Left lung (tissue), 14 donors: ENCODE data around the gene SMIM36. TPM values are rescaled to one million over a fixed set of nuclear protein-coding genes. Genes with fewer than 3 reads are reported as not detected.

Experiments
- ATAC-seq: fragments of 200-7000 bp; cut with Tn5 transposase; one replicate; pipeline ENCODE4 v1.9.1; 2020; ENCODE audit warnings: moderate library complexity
- DNase-seq, 4 donors: peaks; one replicate each; pipeline ENCODE4 v3.0.0-alpha.2; 2013 to 2020
- H3K27ac ChIP-seq, 2 donors: fragments of 200-600 bp; sonication (generic) in 1 of 2; one replicate each; pipeline versions ENCODE4 v1.5.0 to v1.8.0; 2020 to 2021
- H3K27me3 ChIP-seq, 2 donors: fragments of 200-600 bp; sonication (generic) in 1 of 2; one replicate each; pipeline versions ENCODE4 v1.5.0 to v1.8.0; 2020 to 2021
- H3K36me3 ChIP-seq, 2 donors: fragments of 200-600 bp; sonication (generic) in 1 of 2; one replicate each; pipeline versions ENCODE4 v1.5.0 to v1.8.0; 2020 to 2021
- H3K4me1 ChIP-seq, 2 donors: fragments of 200-600 bp; one replicate each; pipeline ENCODE4 v1.8.0; 2021
- H3K4me3 ChIP-seq, 2 donors: fragments of 200-600 bp; sonication (generic) in 1 of 2; one replicate each; pipeline versions ENCODE4 v1.5.0 to v1.8.0; 2020 to 2021; ENCODE audit warnings: mild to moderate bottlenecking in 1 of 2
- H3K9me3 ChIP-seq, 2 donors: fragments of 200-600 bp; sonication (generic) in 1 of 2; one replicate each; pipeline versions ENCODE4 v1.5.0 to v1.8.0; 2020 to 2021
- intact Hi-C, 2 donors: fragments of 100-400 bp; cut with DNase I; formaldehyde crosslinking; loops; one replicate each; pipeline versions ENCODE4 v1.11.2 to v1.14.2; 2022
- long read RNA-seq, 12 donors: library from polyadenylated mRNA in 2 of 12; unstranded in 2 of 12; transcript quantifications; one replicate each; pipeline ENCODE4 v2.0.0 and lab custom pipeline, GENCODE V29; 2019 to 2026
- polyA plus RNA-seq, 6 donors: library from polyadenylated mRNA; unstranded; fragments of 120-200 nt; gene quantifications; one replicate each; pipeline ENCODE4 v1.2.1, GENCODE V29; 2013; ENCODE audit not compliant: insufficient read length in 6 of 6
- total RNA-seq, 2 donors: library from RNA; stranded (reverse); fragmentation: NEBNext Ultra II Directional; extraction: Animal tissue kit (Norgen Biotek cat#: 25700); gene quantifications; one replicate each; pipeline ENCODE4 v1.2.1, GENCODE V29; 2021
- TF ChIP-seq, protein P1 (sequence below), 2 donors: fragments of 200-600 bp; sonication (generic) in 1 of 2; IDR thresholded peaks; one replicate each; pipeline versions ENCODE4 v1.5.0 to v1.8.0; 2021; ENCODE audit warnings: antibody characterized with exemption in 2 of 2
- donor health status: DM: no; HTN: yes; CAD: no.
- donor health status: DM: no; HTN: no; CAD: no.

Gene SMIM36
- not detected for total RNA-seq
- polyA plus RNA-seq = under 1 TPM; 0.11 to 0.28 (median 0.26) TPM
- long read RNA-seq, donor 1 = 0 reads
- long read RNA-seq, donor 2 = 0 reads
- long read RNA-seq, donor 3 = 0 reads
- long read RNA-seq, donor 4 = 0 reads
- long read RNA-seq, donor 5 = 0 reads
- long read RNA-seq, donor 6 = 0 reads
- long read RNA-seq, donor 7 = 0 reads
- long read RNA-seq, donor 8 = 0 reads
- long read RNA-seq, donor 9 = 0 reads
- long read RNA-seq, donor 10 = 0 reads
- long read RNA-seq, donor 11 = 0 reads
- long read RNA-seq, donor 12 = 0 reads

- no peak for ATAC-seq
- Histone ChIP-seq H3K4me1 (no peaks in the 10 kb centered on the region), H3K27ac (no peak within 1 kb of the TSS), H3K4me3 (no peak within 1 kb of the TSS), H3K27me3 (no peaks in the 10 kb centered on the region), H3K36me3 (no peaks in the 10 kb centered on the region), H3K9me3 (no peaks in the 10 kb centered on the region)
- TF ChIP-seq, protein P1, sequence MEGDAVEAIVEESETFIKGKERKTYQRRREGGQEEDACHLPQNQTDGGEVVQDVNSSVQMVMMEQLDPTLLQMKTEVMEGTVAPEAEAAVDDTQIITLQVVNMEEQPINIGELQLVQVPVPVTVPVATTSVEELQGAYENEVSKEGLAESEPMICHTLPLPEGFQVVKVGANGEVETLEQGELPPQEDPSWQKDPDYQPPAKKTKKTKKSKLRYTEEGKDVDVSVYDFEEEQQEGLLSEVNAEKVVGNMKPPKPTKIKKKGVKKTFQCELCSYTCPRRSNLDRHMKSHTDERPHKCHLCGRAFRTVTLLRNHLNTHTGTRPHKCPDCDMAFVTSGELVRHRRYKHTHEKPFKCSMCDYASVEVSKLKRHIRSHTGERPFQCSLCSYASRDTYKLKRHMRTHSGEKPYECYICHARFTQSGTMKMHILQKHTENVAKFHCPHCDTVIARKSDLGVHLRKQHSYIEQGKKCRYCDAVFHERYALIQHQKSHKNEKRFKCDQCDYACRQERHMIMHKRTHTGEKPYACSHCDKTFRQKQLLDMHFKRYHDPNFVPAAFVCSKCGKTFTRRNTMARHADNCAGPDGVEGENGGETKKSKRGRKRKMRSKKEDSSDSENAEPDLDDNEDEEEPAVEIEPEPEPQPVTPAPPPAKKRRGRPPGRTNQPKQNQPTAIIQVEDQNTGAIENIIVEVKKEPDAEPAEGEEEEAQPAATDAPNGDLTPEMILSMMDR (IDR thresholded peaks at IDR 0.05) = no peak
- intact Hi-C loops = no loop called here
- peak in 1 of 4 donors; percentile 78 for DNase-seq
Measured at GRCh38 chr17:55510986-55511721, at the start of gene SMIM36. TSS of gene SMIM36 (minus strand) at chr17:55511452.

DNA sequence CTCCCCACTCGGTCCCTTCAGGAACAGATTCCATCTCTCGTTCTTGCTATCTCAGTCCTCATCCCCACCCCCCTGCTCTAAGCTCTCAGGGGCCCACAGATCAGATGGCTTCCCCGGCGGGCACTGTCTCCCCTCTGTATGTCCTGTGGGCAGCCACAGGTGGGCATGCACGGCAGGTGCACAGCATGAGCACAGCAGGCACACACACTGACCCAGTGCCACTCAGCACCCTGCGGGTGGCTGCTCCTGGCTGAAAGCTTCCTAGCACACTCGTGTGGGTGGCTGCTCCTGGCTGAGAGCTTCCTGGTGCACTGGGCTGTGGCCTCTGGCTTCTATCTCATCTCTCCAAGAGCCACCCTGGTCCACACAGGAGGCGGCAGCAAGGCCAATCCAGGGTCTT lies 44.5 kb upstream of the SMIM36 start:
- TF ChIP-seq, protein P1 (IDR thresholded peaks at IDR 0.05) = no peak
- H3K36me3 ChIP-seq = no peaks in the 10 kb centered on the region
- H3K27me3 ChIP-seq = no peaks in the 10 kb centered on the region
- no peaks in the 10 kb centered on the region for H3K9me3 ChIP-seq
- H3K27ac ChIP-seq = no peak overlapping the region
- H3K4me1 ChIP-seq = no peaks in the 10 kb centered on the region
- ATAC-seq (no peak), DNase-seq (no peak)
- H3K4me3 ChIP-seq = no peak overlapping the region
- intact Hi-C loops = no loop called here

GRCh38 chr17:55549140-55549539 lies 37.9 kb upstream of the SMIM36 start:
- DNase-seq (no peak), ATAC-seq (no peak)
- no peaks in the 10 kb centered on the region for H3K4me1 ChIP-seq
- H3K9me3 ChIP-seq = no peaks in the 10 kb centered on the region
- H3K27me3 ChIP-seq = no peaks in the 10 kb centered on the region
- no peak overlapping the region for H3K27ac ChIP-seq
- H3K4me3 ChIP-seq = no peak overlapping the region
- TF ChIP-seq, protein P1 (IDR thresholded peaks at IDR 0.05) = peak in 1 of 2 donors; percentile 19
- intact Hi-C loops = no loop called here
- H3K36me3 ChIP-seq = no peaks in the 10 kb centered on the region

DNA sequence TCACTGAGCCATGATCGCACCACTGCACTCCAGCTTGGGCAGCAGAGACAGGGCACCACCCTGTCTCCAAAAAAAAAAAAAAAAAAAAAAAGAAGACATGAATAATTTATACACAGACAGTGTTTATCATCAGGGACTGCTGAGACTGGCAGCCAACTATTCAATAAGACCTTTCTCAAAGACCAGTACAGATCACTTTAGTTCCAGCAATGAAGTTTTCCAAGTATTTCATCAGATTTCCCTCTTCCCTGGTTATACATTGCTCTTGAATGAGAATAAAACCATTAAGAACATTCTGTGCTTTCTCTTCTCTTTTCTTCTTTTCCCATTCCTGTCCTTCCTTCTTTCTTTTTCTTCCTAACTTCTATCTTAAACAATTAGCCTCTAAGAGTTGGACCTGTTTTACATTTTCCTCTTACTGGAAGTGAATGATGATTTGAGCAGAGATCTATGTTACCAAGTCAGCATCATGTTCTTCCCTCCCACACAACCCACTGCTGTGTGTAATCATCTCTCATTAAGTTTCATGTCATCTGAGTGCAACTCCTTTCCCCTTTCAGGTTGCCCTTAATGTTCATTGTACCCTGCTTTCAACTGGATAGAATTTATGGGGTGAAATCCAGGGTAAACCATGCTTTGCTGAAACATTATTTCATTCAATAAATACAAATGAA lies 35.9 kb upstream of the SMIM36 start:
- H3K4me3 ChIP-seq = no peak overlapping the region
- ATAC-seq = peak; percentile 33
- no peaks in the 10 kb centered on the region for H3K27me3 ChIP-seq
- no peak overlapping the region for H3K27ac ChIP-seq
- intact Hi-C loops = no loop called here
- no peak for DNase-seq
- H3K9me3 ChIP-seq = no peaks in the 10 kb centered on the region
- H3K36me3 ChIP-seq = no peaks in the 10 kb centered on the region
- TF ChIP-seq, protein P1 (IDR thresholded peaks at IDR 0.05) = no peak
- H3K4me1 ChIP-seq = no peaks in the 10 kb centered on the region

DNA sequence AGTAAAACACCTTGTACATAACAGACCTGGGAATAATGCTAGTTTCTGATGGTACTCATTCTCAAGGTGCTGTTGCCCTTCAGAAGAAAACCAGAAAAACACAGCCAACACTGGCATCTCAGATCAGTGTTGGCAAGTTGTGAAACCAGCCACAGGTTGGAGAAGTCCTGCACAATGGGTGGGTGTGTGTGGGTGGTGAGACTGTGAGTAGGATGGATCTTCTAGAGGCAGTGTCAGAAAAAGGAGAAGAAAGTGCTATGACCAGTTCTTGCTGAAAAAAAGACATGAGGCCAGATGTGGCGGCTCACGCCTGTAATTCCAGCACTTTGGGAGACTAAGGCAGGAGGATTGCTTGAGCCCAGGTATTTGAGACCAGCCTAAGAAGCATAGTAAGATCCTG lies 35.2 kb upstream of the SMIM36 start:
- H3K4me3 ChIP-seq = no peak overlapping the region
- no peak overlapping the region for H3K27ac ChIP-seq
- no peaks in the 10 kb centered on the region for H3K4me1 ChIP-seq
- ATAC-seq = no peak
- no peaks in the 10 kb centered on the region for H3K36me3 ChIP-seq
- intact Hi-C loops = no loop called here
- H3K9me3 ChIP-seq = no peaks in the 10 kb centered on the region
- no peaks in the 10 kb centered on the region for H3K27me3 ChIP-seq
- no peak for DNase-seq
- TF ChIP-seq, protein P1 (IDR thresholded peaks at IDR 0.05) = no peak
